ENCODE data around the gene BHLHE41.

DNA sequence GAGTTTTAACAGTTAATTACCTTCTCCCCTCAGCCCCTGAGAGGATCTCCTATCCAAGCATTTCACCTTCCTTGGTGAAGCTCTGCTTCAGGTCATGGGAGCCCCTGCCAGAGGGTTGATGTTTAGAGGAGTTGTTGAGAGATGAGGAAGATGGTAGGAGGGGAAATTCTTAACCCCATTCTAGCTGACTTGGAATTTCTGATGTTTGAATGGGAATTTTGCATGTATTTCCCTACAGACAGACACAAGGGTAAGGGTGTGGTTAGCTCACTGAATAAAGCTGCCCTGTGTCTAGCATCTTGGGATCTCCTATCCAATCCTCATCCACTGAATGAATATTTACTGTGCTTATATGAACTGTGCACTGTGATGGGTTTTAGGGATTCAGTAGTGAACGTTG is 7.1 kb upstream of the BHLHE41 start:
- TF ChIP-seq, protein P1, sequence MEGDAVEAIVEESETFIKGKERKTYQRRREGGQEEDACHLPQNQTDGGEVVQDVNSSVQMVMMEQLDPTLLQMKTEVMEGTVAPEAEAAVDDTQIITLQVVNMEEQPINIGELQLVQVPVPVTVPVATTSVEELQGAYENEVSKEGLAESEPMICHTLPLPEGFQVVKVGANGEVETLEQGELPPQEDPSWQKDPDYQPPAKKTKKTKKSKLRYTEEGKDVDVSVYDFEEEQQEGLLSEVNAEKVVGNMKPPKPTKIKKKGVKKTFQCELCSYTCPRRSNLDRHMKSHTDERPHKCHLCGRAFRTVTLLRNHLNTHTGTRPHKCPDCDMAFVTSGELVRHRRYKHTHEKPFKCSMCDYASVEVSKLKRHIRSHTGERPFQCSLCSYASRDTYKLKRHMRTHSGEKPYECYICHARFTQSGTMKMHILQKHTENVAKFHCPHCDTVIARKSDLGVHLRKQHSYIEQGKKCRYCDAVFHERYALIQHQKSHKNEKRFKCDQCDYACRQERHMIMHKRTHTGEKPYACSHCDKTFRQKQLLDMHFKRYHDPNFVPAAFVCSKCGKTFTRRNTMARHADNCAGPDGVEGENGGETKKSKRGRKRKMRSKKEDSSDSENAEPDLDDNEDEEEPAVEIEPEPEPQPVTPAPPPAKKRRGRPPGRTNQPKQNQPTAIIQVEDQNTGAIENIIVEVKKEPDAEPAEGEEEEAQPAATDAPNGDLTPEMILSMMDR (IDR thresholded peaks at IDR 0.05), result no peak
- no peak for TF ChIP-seq EZH2 (IDR thresholded peaks at IDR 0.05)
